IMR-90 (cell line): ENCODE results near the gene NELL1. TPM values are rescaled to one million over a fixed set of nuclear protein-coding genes. Genes with fewer than 3 reads are reported as not detected.

ENCODE experiments used
- ATAC-seq: fragments of 200-7000 bp; cut with Tn5 transposase; 2 replicates; pipeline ENCODE4 v1.9.1; 2020; ENCODE audit warnings: low read depth, mild to moderate bottlenecking, moderate library complexity
- BruUV-seq: library from RNA; stranded (reverse); fragments of 400-500 nt; replicated peaks from 2 replicates; lab custom pipeline; 2021; lab: Mats Ljungman, UMichigan
- CTCF ChIA-PET: fragments of 300-600 bp; formaldehyde crosslinking; extraction: SDS; loops from one replicate; lab custom pipeline; 2021; ENCODE audit warnings: antibody characterized with exemption; lab: Yijun Ruan, JAX
- POLR2A ChIA-PET: fragments of 300-600 bp; sonication (Branson Sonifier 250); formaldehyde crosslinking; loops from one replicate; lab custom pipeline; 2022; ENCODE audit warnings: antibody characterized with exemption; ENCODE audit not compliant: unreplicated experiment; lab: Charles Lee
- DNase-seq: peaks from one replicate; pipeline ENCODE4 v3.0.0; 2013
- H2AFZ ChIP-seq: replicated peaks from 2 replicates; pipeline ENCODE3; 2013; ENCODE audit warnings: low read length, mild to moderate bottlenecking; ENCODE audit not compliant: poor library complexity
- H2AK5ac ChIP-seq: 2 replicates; pipeline ENCODE4 v1.6.1; 2013; ENCODE audit warnings: low read depth, low read length, inconsistent platforms
- H2AK9ac ChIP-seq: replicated peaks from 2 replicates; pipeline ENCODE3; 2013; ENCODE audit warnings: mild to moderate bottlenecking, low read depth, low read length, moderate library complexity; ENCODE audit not compliant: poor library complexity
- H2BK120ac ChIP-seq: 2 replicates; pipeline ENCODE4 v1.6.1; 2013; ENCODE audit warnings: low read depth, low read length, inconsistent platforms
- H2BK15ac ChIP-seq: 3 replicates; pipeline ENCODE4 v1.6.1; 2013; ENCODE audit warnings: low read depth, low read length, inconsistent platforms
- H2BK20ac ChIP-seq: 2 replicates; pipeline ENCODE4 v1.6.1; 2013; ENCODE audit warnings: low read depth, mild to moderate bottlenecking, inconsistent platforms, low read length, moderate library complexity
- H2BK5ac ChIP-seq: 2 replicates; pipeline ENCODE4 v1.6.1; 2013; ENCODE audit warnings: mild to moderate bottlenecking, low read depth, low read length, inconsistent platforms; ENCODE audit not compliant: poor library complexity, severe bottlenecking
- H3K14ac ChIP-seq: replicated peaks from 2 replicates; pipeline ENCODE4 v1.6.1; 2013; ENCODE audit warnings: low read depth, low read length, inconsistent platforms
- H3K18ac ChIP-seq: 2 replicates; pipeline ENCODE4 v1.6.1; 2013; ENCODE audit warnings: low read depth, low read length, control low read depth
- H3K23ac ChIP-seq: 2 replicates; pipeline ENCODE4 v1.6.1; 2013; ENCODE audit warnings: low read depth, low read length, inconsistent platforms
- H3K27ac ChIP-seq: 2 replicates; pipeline ENCODE4 v1.5.1; 2013; ENCODE audit warnings: mild to moderate bottlenecking, control low read depth, low read length; ENCODE audit not compliant: insufficient read depth
- H3K27me3 ChIP-seq: 2 replicates; pipeline ENCODE4 v1.6.1; 2013; ENCODE audit warnings: low read length; ENCODE audit not compliant: control insufficient read depth, insufficient read depth
- H3K36me3 ChIP-seq: 2 replicates; pipeline ENCODE4 v1.6.1; 2013; ENCODE audit warnings: low read length, mixed read lengths; ENCODE audit not compliant: control insufficient read depth, insufficient read depth
- H3K4ac ChIP-seq: 2 replicates; pipeline ENCODE4 v1.6.1; 2013; ENCODE audit warnings: low read depth, low read length, inconsistent platforms
- H3K4me1 ChIP-seq: 2 replicates; pipeline ENCODE4 v1.6.1; 2013; ENCODE audit warnings: low read length, mixed read lengths; ENCODE audit not compliant: control insufficient read depth, insufficient read depth
- H3K4me2 ChIP-seq: 2 replicates; pipeline ENCODE4 v1.6.1; 2013; ENCODE audit warnings: low read depth, mild to moderate bottlenecking, control low read depth, low read length, moderate library complexity
- H3K4me3 ChIP-seq: 2 replicates; pipeline ENCODE4 v1.5.1; 2013; ENCODE audit warnings: low read depth, mild to moderate bottlenecking, control low read depth, low read length, moderate library complexity; ENCODE audit not compliant: insufficient read depth
- H3K56ac ChIP-seq: 2 replicates; pipeline ENCODE4 v1.6.1; 2013; ENCODE audit warnings: low read length, inconsistent platforms; ENCODE audit not compliant: insufficient read depth; ENCODE audit errors: extremely low read depth
- H3K79me1 ChIP-seq, 2 experiments: 2 replicates each; pipeline ENCODE4 v1.6.1; 2013; ENCODE audit warnings: low read length in 2 of 2, inconsistent platforms in 1 of 2, low read depth in 1 of 2
- H3K9ac ChIP-seq: 2 replicates; pipeline ENCODE4 v1.6.1; 2013; ENCODE audit warnings: low read depth, low read length, control low read depth
- H3K9me1 ChIP-seq: 2 replicates; pipeline ENCODE4 v1.6.1; 2013; ENCODE audit warnings: low read length, inconsistent platforms; ENCODE audit not compliant: insufficient read depth
- H3K9me3 ChIP-seq: 2 replicates; pipeline ENCODE4 v1.6.1; 2013; ENCODE audit warnings: low read length; ENCODE audit not compliant: control insufficient read depth, insufficient read depth
- H4K20me1 ChIP-seq: 2 replicates; pipeline ENCODE4 v1.6.1; 2013; ENCODE audit warnings: low read length, inconsistent platforms; ENCODE audit not compliant: insufficient read depth
- H4K5ac ChIP-seq: 2 replicates; pipeline ENCODE4 v1.6.1; 2013; ENCODE audit warnings: mild to moderate bottlenecking, low read depth, low read length, control low read depth
- H4K8ac ChIP-seq, 2 experiments: 2 replicates each; pipeline ENCODE4 v1.6.1; 2013; ENCODE audit warnings: low read depth in 2 of 2, low read length in 2 of 2, control low read depth in 1 of 2, inconsistent platforms in 1 of 2
- H4K91ac ChIP-seq: 2 replicates; pipeline ENCODE4 v1.6.1; 2013; ENCODE audit warnings: low read depth, low read length, inconsistent platforms; ENCODE audit not compliant: insufficient read depth
- BHLHE40 ChIP-seq: fragments of 150-350 bp; IDR thresholded peaks from 2 replicates; pipeline ENCODE4 v1.6.1; 2016; ENCODE audit warnings: mild to moderate bottlenecking, low read depth, low read length
- CEBPB ChIP-seq: IDR thresholded peaks from 2 replicates; pipeline ENCODE4 v1.6.1; 2012; ENCODE audit warnings: low read depth, low read length, improper control_type of control experiment
- CHD1 ChIP-seq: IDR thresholded peaks from 2 replicates; pipeline ENCODE4 v1.6.1; 2012; ENCODE audit warnings: low read depth, low read length, improper control_type of control experiment
- FOS ChIP-seq: fragments of 150-350 bp; IDR thresholded peaks from 2 replicates; pipeline ENCODE4 v1.6.1; 2016; ENCODE audit warnings: low read depth, low read length
- MXI1 ChIP-seq: IDR thresholded peaks from 2 replicates; pipeline ENCODE4 v1.6.1; 2012; ENCODE audit warnings: low read depth, mild to moderate bottlenecking, low read length, moderate library complexity, borderline replicate concordance
- POLR2A ChIP-seq: IDR thresholded peaks from 2 replicates; pipeline ENCODE4 v1.6.1; 2012; ENCODE audit warnings: mild to moderate bottlenecking, low read depth, low read length
- RCOR1 ChIP-seq: IDR thresholded peaks from 2 replicates; pipeline ENCODE4 v1.6.1; 2012; ENCODE audit warnings: mild to moderate bottlenecking, low read length, improper control_type of control experiment; ENCODE audit not compliant: insufficient replicate concordance
- WGBS, 2 experiments: methylation state at CpG; one replicate each; pipeline versions ENCODE4 v1.1.5 to v1.1.7; 2013; ENCODE audit warnings: missing lambda C conversion rate in 2 of 2; ENCODE audit not compliant: insufficient read length in 1 of 2; ENCODE audit errors: extremely low coverage in 2 of 2; 5-methylcytosine and 5-hydroxymethylcytosine counted together
- dilution Hi-C: fragments of 300-500 bp; cut with HindIII; formaldehyde crosslinking; loops from one replicate; pipeline ENCODE4 v1.14.3; 2018; ENCODE audit warnings: low sequenced_read_pairs; ENCODE audit not compliant: unreplicated experiment
- in situ Hi-C: fragments of 300-500 bp; cut with MboI; formaldehyde crosslinking; loops from 3 replicates; pipeline ENCODE4 v1.14.3; 2019; ENCODE audit warnings: low sequenced_read_pairs, inconsistent platforms, mixed read lengths
- intact Hi-C: fragments of 100-400 bp; cut with micrococcal nuclease; formaldehyde crosslinking; loops from 2 replicates; pipeline ENCODE4 v1.10.0; 2022
- polyA plus RNA-seq, 3 experiments: library from polyadenylated mRNA; depleted of rRNA; stranded (reverse); fragments of >200 nt; gene quantifications; 2 replicates each; pipeline ENCODE4 v1.2.3, GENCODE V29; 2012; ENCODE audit warnings: low replicate concordance in 1 of 3
- total RNA-seq: library from RNA; depleted of rRNA; stranded (reverse); fragments of >200 nt; gene quantifications from 2 replicates; pipeline ENCODE4 v1.2.3, GENCODE V29; 2012
- TF ChIP-seq, protein P1 (sequence below): fragments of 150-350 bp; IDR thresholded peaks from 2 replicates; pipeline ENCODE4 v1.6.1; 2017; ENCODE audit warnings: mild to moderate bottlenecking, antibody characterized with exemption, low read length, low read depth

The NELL1 gene
- total and polyA plus RNA-seq, 2 of the 4 experiments (the other 2 are of a cell fraction) = not detected

- ATAC-seq = no peak
Observed at GRCh38 chr11:20783220-20783619, 113.8 kb downstream of the NELL1 start.

More at GRCh38 chr11:20783220-20783619, 113.8 kb downstream of the NELL1 start:
- no peak for DNase-seq
- Histone ChIP-seq H4K8ac (no peak overlapping the region), H3K4me1 (no peaks in the 10 kb centered on the region), H4K20me1 (no peaks in the 10 kb centered on the region), H3K36me3 (no peaks in the 10 kb centered on the region), H3K23ac (no peak overlapping the region), H3K4me3 (no peak overlapping the region), H2BK20ac (no peak overlapping the region), H3K4ac (no peak overlapping the region), H3K27me3 (no peaks in the 10 kb centered on the region), H3K9ac (no peak overlapping the region), H3K9me3 (peaks cover 14% of the 10 kb centered on the region), H4K5ac (no peak overlapping the region), H3K79me1 (no peaks in the 10 kb centered on the region), H2BK120ac (no peak overlapping the region), H3K56ac (no peak overlapping the region), H2AK9ac (no peak overlapping the region), H4K91ac (no peak overlapping the region), H3K14ac (no peak overlapping the region), H3K4me2 (no peak overlapping the region), H2AK5ac (no peak overlapping the region), H2AFZ (no peak overlapping the region), H3K9me1 (no peaks in the 10 kb centered on the region), H2BK15ac (no peak overlapping the region), H3K27ac (no peak overlapping the region), H2BK5ac (no peak overlapping the region), H3K18ac (no peak overlapping the region)
- 20% methylated on average over 1 of the region's 4 CpGs; no CpG with 5 or more reads in 1 of the 2 experiments for WGBS, 2 experiments
- in situ Hi-C loops = no loop called here
- no peak for TF ChIP-seq FOS
- TF ChIP-seq POLR2A = no peak
- TF ChIP-seq CHD1 = no peak
- no peak for TF ChIP-seq BHLHE40
- TF ChIP-seq CEBPB = no peak
- TF ChIP-seq, protein P1, sequence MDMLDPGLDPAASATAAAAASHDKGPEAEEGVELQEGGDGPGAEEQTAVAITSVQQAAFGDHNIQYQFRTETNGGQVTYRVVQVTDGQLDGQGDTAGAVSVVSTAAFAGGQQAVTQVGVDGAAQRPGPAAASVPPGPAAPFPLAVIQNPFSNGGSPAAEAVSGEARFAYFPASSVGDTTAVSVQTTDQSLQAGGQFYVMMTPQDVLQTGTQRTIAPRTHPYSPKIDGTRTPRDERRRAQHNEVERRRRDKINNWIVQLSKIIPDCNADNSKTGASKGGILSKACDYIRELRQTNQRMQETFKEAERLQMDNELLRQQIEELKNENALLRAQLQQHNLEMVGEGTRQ = no peak
- no peak for TF ChIP-seq RCOR1
- TF ChIP-seq MXI1 = no peak
- CTCF ChIA-PET = no interaction called here
- POLR2A ChIA-PET = no interaction called here
- intact Hi-C loops = no loop called here
- no TSS peak for BruUV-seq
- dilution Hi-C loops = no loop called here
